ENCODE results near the gene MYO1H.

GRCh38 chr12:109452489-109452888 lies 104.8 kb downstream of the MYO1H start:
- TF ChIP-seq CTCF (IDR thresholded peaks at IDR 0.05), result no peak
- TF ChIP-seq POLR2A (IDR thresholded peaks at IDR 0.05), result no peak

Measured in uterus (tissue), 2 donors.